Activated gamma-delta T cell (primary cell): ENCODE measurements around the gene AGBL1.
"Not testable (repeated sequence)": the region's sequence is repeated elsewhere in the genome, so short reads cannot be mapped to it uniquely, and the experiment has no call there.

Experiments used
- DNase-seq: peaks from one replicate; lab custom pipeline; 2025; lab: John Stamatoyannopoulos, UW

The AGBL1 gene

GRCh38 chr15:86506401-86506800, 426.7 kb downstream of the AGBL1 start:
- no peak for DNase-seq

GRCh38 chr15:86515625-86516024, 436.0 kb downstream of the AGBL1 start:
- no peak for DNase-seq

GRCh38 chr15:86522721-86523120, 443.1 kb downstream of the AGBL1 start:
- no peak for DNase-seq

GRCh38 chr15:86526938-86527690, 447.4 kb downstream of the AGBL1 start:
- DNase-seq = no peak

- DNase-seq = not testable (repeated sequence)
Measured at GRCh38 chr15:86528094-86528493, 448.4 kb downstream of the AGBL1 start.

- DNase-seq = no peak
Measured at GRCh38 chr15:86538141-86538540, 458.5 kb downstream of the AGBL1 start.

GRCh38 chr15:86540840-86541467, 461.3 kb downstream of the AGBL1 start:
- DNase-seq = no peak

GRCh38 chr15:86541540-86541939, 461.9 kb downstream of the AGBL1 start:
- no peak for DNase-seq

- DNase-seq = no peak
Measured at GRCh38 chr15:86550075-86550474, 470.4 kb downstream of the AGBL1 start.

GRCh38 chr15:86553108-86553507, 473.4 kb downstream of the AGBL1 start:
- DNase-seq = no peak

- no peak for DNase-seq
Measured at GRCh38 chr15:86555098-86555497, 475.4 kb downstream of the AGBL1 start.

- DNase-seq = no peak
Measured at GRCh38 chr15:86555939-86556338, 476.3 kb downstream of the AGBL1 start.

- DNase-seq = no peak
Measured at GRCh38 chr15:86556396-86557017, 476.8 kb downstream of the AGBL1 start.

- no peak for DNase-seq
Measured at GRCh38 chr15:86557018-86557550, 477.4 kb downstream of the AGBL1 start.

- DNase-seq = no peak
Measured at GRCh38 chr15:86558252-86558651, 478.6 kb downstream of the AGBL1 start.

GRCh38 chr15:86558686-86559085, 479.0 kb downstream of the AGBL1 start:
- no peak for DNase-seq

- DNase-seq = no peak
Measured at GRCh38 chr15:86568378-86568777, 488.7 kb downstream of the AGBL1 start.

- DNase-seq = no peak
Measured at GRCh38 chr15:86570738-86571137, 491.1 kb downstream of the AGBL1 start.

GRCh38 chr15:86571873-86572272, 492.2 kb downstream of the AGBL1 start:
- no peak for DNase-seq

GRCh38 chr15:86572368-86572841, 492.7 kb downstream of the AGBL1 start:
- DNase-seq = no peak

- no peak for DNase-seq
Measured at GRCh38 chr15:86573476-86573875, 493.8 kb downstream of the AGBL1 start.

- DNase-seq = no peak
Measured at GRCh38 chr15:86588413-86588812, 508.7 kb downstream of the AGBL1 start.

GRCh38 chr15:86590461-86590860, 510.8 kb downstream of the AGBL1 start:
- DNase-seq = no peak
